ENCODE data around the gene LUZP1. TPM values are rescaled to one million over a fixed set of nuclear protein-coding genes. Genes with fewer than 3 reads are reported as not detected.

LUZP1 gene
- total and polyA plus RNA-seq, 9 donors: 6.8 to 30.7 (median 23.2) TPM

- Histone ChIP-seq H3K36me3 (no peaks in the 10 kb centered on the region), H3K9me3 (no peaks in the 10 kb centered on the region), H3K4me1 (ENCODE audit: insufficient read depth) (peaks cover 1% of the 10 kb centered on the region), H3K4me3 (no peak overlapping the region), H3K27ac (no peak overlapping the region), H3K27me3 (no peaks in the 10 kb centered on the region)
- 94% methylated on average over 4 of the region's 4 CpGs for WGBS, 3 donors
- TF ChIP-seq POLR2A (IDR thresholded peaks at IDR 0.05) (no peak), EP300 (IDR thresholded peaks at IDR 0.05) (no peak), CTCF (IDR thresholded peaks at IDR 0.05) (no peak)
- intact Hi-C loops (cut with DNase I): no loop called here
- no peak for DNase-seq
These were observed 34.6 kb downstream of the LUZP1 start for GRCh38 chr1:23134055-23134454.

GRCh38 chr1:23133587-23133986 lies 35.1 kb downstream of the LUZP1 start:
- intact Hi-C loops (cut with DNase I): no loop called here
- Histone ChIP-seq H3K9me3 (no peaks in the 10 kb centered on the region), H3K4me3 (no peak overlapping the region), H3K27me3 (no peaks in the 10 kb centered on the region), H3K36me3 (no peaks in the 10 kb centered on the region), H3K4me1 (ENCODE audit: insufficient read depth) (peaks cover 1% of the 10 kb centered on the region), H3K27ac (no peak overlapping the region)
- DNase-seq: no peak
- WGBS, 3 donors: 94 to 98% (median 97%) methylated on average over 5 of the region's 5 CpGs
- TF ChIP-seq EP300 (IDR thresholded peaks at IDR 0.05) (no peak), POLR2A (IDR thresholded peaks at IDR 0.05) (no peak), CTCF (IDR thresholded peaks at IDR 0.05) (no peak)

- H3K9me3 ChIP-seq: no peaks in the 10 kb centered on the region
- no peaks in the 10 kb centered on the region for H3K36me3 ChIP-seq
- TF ChIP-seq CTCF (IDR thresholded peaks at IDR 0.05) (no peak), POLR2A (IDR thresholded peaks at IDR 0.05) (no peak), EP300 (IDR thresholded peaks at IDR 0.05) (no peak)
- intact Hi-C loops (cut with DNase I): no loop called here
- DNase-seq: no peak
- no peaks in the 10 kb centered on the region for H3K27me3 ChIP-seq
- H3K4me3 ChIP-seq: no peak overlapping the region
- 14 to 33% (median 29%) methylated on average over 1 of the region's 1 CpG for WGBS, 3 donors
- H3K4me1 ChIP-seq (ENCODE audit: insufficient read depth): peaks cover 1% of the 10 kb centered on the region
- H3K27ac ChIP-seq: no peak overlapping the region
These were observed 36.6 kb downstream of the LUZP1 start for GRCh38 chr1:23132033-23132432.

- H3K4me1 ChIP-seq (ENCODE audit: insufficient read depth): peaks cover 4% of the 10 kb centered on the region
- no peak overlapping the region for H3K4me3 ChIP-seq
- H3K27ac ChIP-seq: no peak overlapping the region
- intact Hi-C loops (cut with DNase I): no loop called here
- H3K27me3 ChIP-seq: no peaks in the 10 kb centered on the region
- no peak for TF ChIP-seq CTCF (IDR thresholded peaks at IDR 0.05)
- TF ChIP-seq EP300 (IDR thresholded peaks at IDR 0.05): no peak
- TF ChIP-seq POLR2A (IDR thresholded peaks at IDR 0.05): no peak
- DNase-seq: no peak
- H3K36me3 ChIP-seq: no peaks in the 10 kb centered on the region
- no peaks in the 10 kb centered on the region for H3K9me3 ChIP-seq
These were observed 38.8 kb downstream of the LUZP1 start for GRCh38 chr1:23129846-23130245.

- no peak overlapping the region for H3K27ac ChIP-seq
These were observed 41.9 kb downstream of the LUZP1 start for GRCh38 chr1:23126801-23127200.

More at GRCh38 chr1:23126801-23127200, 41.9 kb downstream of the LUZP1 start:
- TF ChIP-seq POLR2A (IDR thresholded peaks at IDR 0.05): no peak
- no peak for TF ChIP-seq EP300 (IDR thresholded peaks at IDR 0.05)
- TF ChIP-seq CTCF (IDR thresholded peaks at IDR 0.05): no peak
- Histone ChIP-seq H3K9me3 (no peaks in the 10 kb centered on the region), H3K4me3 (no peak overlapping the region), H3K36me3 (no peaks in the 10 kb centered on the region), H3K27me3 (no peaks in the 10 kb centered on the region), H3K4me1 (ENCODE audit: insufficient read depth) (peaks cover 9% of the 10 kb centered on the region)
- DNase-seq: no peak
- intact Hi-C loops (cut with DNase I): no loop called here
- 80 to 86% (median 85%) methylated on average over 3 of the region's 3 CpGs for WGBS, 3 donors

Measured in ovary (tissue), 9 donors.